Neural cell (in vitro differentiated cells): Measurements from ENCODE around the gene NPSR1. TPM values are rescaled to one million over a fixed set of nuclear protein-coding genes. Genes with fewer than 3 reads are reported as not detected.
A peak's percentile ranks its signal among the peaks of the same experiment; 100 is the strongest.

Source experiments
- H2AFZ ChIP-seq: fragments of 200-600, 300-800 bp; sonication (generic), shearing (Covaris generic); 2 replicates; pipeline ENCODE4 v1.6.0; 2014; ENCODE audit warnings: low read depth, mild to moderate bottlenecking, antibody characterized with exemption, low read length, moderate library complexity
- H3F3A ChIP-seq: fragments of 200-600 bp; shearing (Covaris generic); 2 replicates; pipeline ENCODE4 v1.6.1; 2016; ENCODE audit warnings: mild to moderate bottlenecking, moderate library complexity, mixed read lengths, antibody characterized with exemption, low read length; ENCODE audit not compliant: insufficient read depth, poor library complexity, severe bottlenecking
- H3K27ac ChIP-seq: fragments of 200-600, 300-800 bp; sonication (generic), shearing (Covaris generic); 2 replicates; pipeline ENCODE4 v1.5.1; 2014; ENCODE audit warnings: mild to moderate bottlenecking, low read length, moderate library complexity
- H3K27me3 ChIP-seq: fragments of 300-800, 200-600 bp; sonication (generic), shearing (Covaris generic); 2 replicates; pipeline ENCODE4 v1.6.0; 2014; ENCODE audit warnings: mild to moderate bottlenecking, low read depth, low read length, moderate library complexity; ENCODE audit not compliant: insufficient read depth
- H3K36me3 ChIP-seq: fragments of 300-800, 200-600 bp; sonication (generic), shearing (Covaris generic); 2 replicates; pipeline ENCODE4 v1.5.1; 2014; ENCODE audit warnings: mild to moderate bottlenecking, antibody characterized with exemption, low read length, moderate library complexity; ENCODE audit not compliant: insufficient read depth
- H3K4me2 ChIP-seq: fragments of 300-800, 200-600 bp; sonication (generic), shearing (Covaris generic); 2 replicates; pipeline ENCODE4 v1.6.0; 2014; ENCODE audit warnings: mild to moderate bottlenecking, low read length
- H3K4me3 ChIP-seq: fragments of 300-800, 200-600 bp; sonication (generic), shearing (Covaris generic); 2 replicates; pipeline ENCODE4 v1.5.1; 2014; ENCODE audit warnings: mild to moderate bottlenecking, low read length, moderate library complexity
- H3K79me2 ChIP-seq: fragments of 200-600 bp; shearing (Covaris generic); replicated peaks from 2 replicates; pipeline ENCODE4 v1.6.0; 2014; ENCODE audit warnings: mild to moderate bottlenecking, low read length, moderate library complexity; ENCODE audit not compliant: insufficient read depth
- H3K9ac ChIP-seq: fragments of 300-800, 200-600 bp; sonication (generic), shearing (Covaris generic); 2 replicates; pipeline ENCODE4 v1.6.1; 2016; ENCODE audit warnings: mild to moderate bottlenecking, low read length, mixed read lengths
- H3K9me2 ChIP-seq: fragments of 200-600 bp; shearing (Covaris generic); 2 replicates; pipeline ENCODE4 v1.6.1; 2016; ENCODE audit warnings: mild to moderate bottlenecking, low read length, mixed read lengths; ENCODE audit not compliant: insufficient read depth
- H3K9me3 ChIP-seq: fragments of 200-600, 300-800 bp; sonication (generic), shearing (Covaris generic); 2 replicates; pipeline ENCODE4 v1.6.1; 2016; ENCODE audit warnings: mild to moderate bottlenecking, mixed run types, low read length, moderate library complexity, mixed read lengths
- H4K20me1 ChIP-seq: fragments of 200-600 bp; shearing (Covaris generic); 2 replicates; pipeline ENCODE4 v1.6.1; 2016; ENCODE audit warnings: mild to moderate bottlenecking, mixed run types; ENCODE audit not compliant: insufficient read depth
- EP300 ChIP-seq: fragments of 450-650 bp; conservative IDR thresholded peaks from 2 replicates; pipeline ENCODE4 v1.6.1; 2014; ENCODE audit warnings: antibody characterized with exemption, mild to moderate bottlenecking, moderate library complexity; ENCODE audit not compliant: poor library complexity, severe bottlenecking
- EZH2 ChIP-seq: fragments of 200-600, 300-800 bp; shearing (Covaris generic), sonication (generic); IDR thresholded peaks from 2 replicates; pipeline ENCODE4 v1.6.1; 2014; ENCODE audit warnings: antibody characterized with exemption, low read length, borderline replicate concordance, mild to moderate bottlenecking; ENCODE audit not compliant: insufficient read depth, poor library complexity, severe bottlenecking
- MXI1 ChIP-seq: fragments of 450-650 bp; conservative IDR thresholded peaks from 2 replicates; pipeline ENCODE4 v1.6.1; 2014; ENCODE audit warnings: antibody characterized with exemption, mild to moderate bottlenecking; ENCODE audit not compliant: poor library complexity, severe bottlenecking
- POLR2AphosphoS5 ChIP-seq: IDR thresholded peaks from 2 replicates; pipeline ENCODE4 v1.6.1; 2012
- RAD21 ChIP-seq: fragments of 450-650 bp; conservative IDR thresholded peaks from 2 replicates; pipeline ENCODE4 v1.6.1; 2014; ENCODE audit warnings: antibody characterized with exemption, mild to moderate bottlenecking, moderate library complexity
- SMC3 ChIP-seq: fragments of 450-650 bp; conservative IDR thresholded peaks from 2 replicates; pipeline ENCODE4 v1.6.1; 2014; ENCODE audit warnings: antibody characterized with exemption, mild to moderate bottlenecking, moderate library complexity; ENCODE audit not compliant: poor library complexity
- TAF1 ChIP-seq: IDR thresholded peaks from 2 replicates; pipeline ENCODE4 v1.6.1; 2012; ENCODE audit warnings: low read depth
- polyA plus RNA-seq: library from polyadenylated mRNA; depleted of rRNA; stranded (reverse); fragments of >200 nt; gene quantifications from 2 replicates; pipeline ENCODE4 v1.2.3, GENCODE V29; 2014
- TF ChIP-seq, protein P1 (sequence below): IDR thresholded peaks from 2 replicates; pipeline ENCODE4 v1.6.1; 2012; ENCODE audit warnings: borderline replicate concordance
- TF ChIP-seq, protein P2 (sequence below): fragments of 450-650 bp; IDR thresholded peaks from 2 replicates; pipeline ENCODE4 v1.5.1; 2014; ENCODE audit warnings: antibody characterized with exemption, mild to moderate bottlenecking, moderate library complexity; ENCODE audit not compliant: poor library complexity, severe bottlenecking

Gene NPSR1
- polyA plus RNA-seq, 1 donor from 2014 or later = not detected

DNA sequence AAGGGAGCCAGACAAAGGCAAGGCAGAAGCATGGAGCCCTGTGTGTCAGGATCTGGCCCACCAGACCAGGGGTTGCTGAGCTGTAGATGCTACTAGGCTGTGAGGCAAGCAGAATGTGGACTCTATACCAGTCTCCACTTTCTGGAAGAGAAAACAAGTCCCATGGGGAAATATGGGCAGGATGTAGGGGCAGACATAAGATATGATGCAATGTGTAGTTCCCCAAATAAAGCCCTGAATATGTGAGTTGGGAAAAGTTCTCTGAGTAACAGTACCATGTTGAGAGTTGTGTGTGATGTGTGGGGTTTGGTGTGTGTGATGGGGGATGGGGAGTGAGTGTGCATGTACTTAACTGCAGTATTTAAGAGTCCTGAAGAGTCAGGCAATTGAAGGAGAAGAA, 62.3 kb downstream of the NPSR1 start:
- H2AFZ ChIP-seq = no peak overlapping the region
- no peak overlapping the region for H3K4me2 ChIP-seq
- no peaks in the 10 kb centered on the region for H3F3A ChIP-seq
- H3K79me2 ChIP-seq = no peaks in the 10 kb centered on the region
- TF ChIP-seq TAF1 = no peak
- H3K36me3 ChIP-seq = no peaks in the 10 kb centered on the region
- H3K4me3 ChIP-seq = no peak overlapping the region
- no peaks in the 10 kb centered on the region for H3K27me3 ChIP-seq
- no peaks in the 10 kb centered on the region for H4K20me1 ChIP-seq
- no peaks in the 10 kb centered on the region for H3K9me3 ChIP-seq
- no peaks in the 10 kb centered on the region for H3K9me2 ChIP-seq
- H3K9ac ChIP-seq = no peak overlapping the region
- H3K27ac ChIP-seq = peak overlapping the region; percentile 33

DNA sequence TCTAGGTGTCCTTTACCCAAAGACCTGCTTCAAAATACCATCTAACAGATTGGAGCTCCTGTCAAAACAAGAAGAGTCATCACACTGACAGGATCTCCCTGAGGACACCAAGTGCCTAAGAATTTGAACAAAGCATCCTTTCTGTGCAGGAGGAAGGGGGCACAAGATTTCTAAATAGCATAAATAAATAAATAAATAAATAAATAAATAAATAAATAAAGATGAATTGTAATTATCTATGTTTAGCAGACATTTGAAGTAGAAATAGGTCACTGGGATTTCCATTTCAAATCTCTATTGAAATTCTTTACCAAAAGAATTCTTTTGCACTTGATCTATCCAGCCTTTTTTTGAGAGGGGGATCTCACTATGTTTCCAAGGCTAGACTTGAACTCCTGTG, 65.3 kb downstream of the NPSR1 start:
- H3K4me3 ChIP-seq = no peak overlapping the region
- no peaks in the 10 kb centered on the region for H3K79me2 ChIP-seq
- no peaks in the 10 kb centered on the region for H3K36me3 ChIP-seq
- no peaks in the 10 kb centered on the region for H4K20me1 ChIP-seq
- no peak overlapping the region for H3K9ac ChIP-seq
- no peak overlapping the region for H3K4me2 ChIP-seq
- no peak overlapping the region for H3K27ac ChIP-seq
- TF ChIP-seq POLR2AphosphoS5 (peak; percentile 43), TAF1 (no peak)
- H3K27me3 ChIP-seq = no peaks in the 10 kb centered on the region
- H3K9me3 ChIP-seq = no peaks in the 10 kb centered on the region
- no peaks in the 10 kb centered on the region for H3F3A ChIP-seq
- H2AFZ ChIP-seq = no peak overlapping the region
- no peaks in the 10 kb centered on the region for H3K9me2 ChIP-seq

DNA sequence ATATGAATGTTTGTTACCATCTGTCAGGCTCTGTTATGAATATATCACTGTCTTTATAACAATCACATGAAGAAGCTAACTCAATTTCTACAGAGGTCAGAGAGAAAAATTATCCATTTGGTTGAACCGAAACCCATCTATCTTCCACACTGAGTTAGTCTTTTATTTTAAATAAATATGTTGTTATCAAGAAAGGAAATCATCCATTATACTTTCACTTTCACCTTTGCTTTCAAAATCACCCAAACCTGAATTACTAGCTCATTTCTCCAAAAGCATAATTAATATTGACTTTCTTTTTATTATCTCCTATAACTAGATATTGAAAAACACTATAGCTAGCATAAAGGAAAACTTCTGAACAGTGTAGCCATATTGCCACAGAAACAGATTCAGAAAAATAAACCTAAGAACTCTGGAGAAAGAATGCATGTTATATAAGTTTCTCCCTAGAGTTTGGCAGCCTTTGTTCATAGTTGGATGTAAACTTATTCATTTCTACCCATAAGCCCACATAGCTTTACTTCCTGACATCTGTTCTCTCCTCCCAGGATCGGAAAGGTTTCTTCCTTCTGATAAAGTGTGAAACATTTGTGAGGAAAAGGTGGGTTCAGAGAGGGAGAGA, 66.0 kb downstream of the NPSR1 start:
- Histone ChIP-seq H3F3A (no peaks in the 10 kb centered on the region), H3K79me2 (no peaks in the 10 kb centered on the region), H4K20me1 (no peaks in the 10 kb centered on the region), H3K4me2 (no peak overlapping the region), H3K27ac (no peak overlapping the region), H3K9me2 (no peaks in the 10 kb centered on the region), H3K27me3 (no peaks in the 10 kb centered on the region), H2AFZ (no peak overlapping the region), H3K4me3 (no peak overlapping the region), H3K36me3 (no peaks in the 10 kb centered on the region), H3K9me3 (no peaks in the 10 kb centered on the region), H3K9ac (no peak overlapping the region)
- TF ChIP-seq RAD21 (no peak), POLR2AphosphoS5 (no peak), TAF1 (no peak), MXI1 (no peak), EZH2 (no peak), EP300 (no peak), SMC3 (no peak)
- TF ChIP-seq, protein P1, sequence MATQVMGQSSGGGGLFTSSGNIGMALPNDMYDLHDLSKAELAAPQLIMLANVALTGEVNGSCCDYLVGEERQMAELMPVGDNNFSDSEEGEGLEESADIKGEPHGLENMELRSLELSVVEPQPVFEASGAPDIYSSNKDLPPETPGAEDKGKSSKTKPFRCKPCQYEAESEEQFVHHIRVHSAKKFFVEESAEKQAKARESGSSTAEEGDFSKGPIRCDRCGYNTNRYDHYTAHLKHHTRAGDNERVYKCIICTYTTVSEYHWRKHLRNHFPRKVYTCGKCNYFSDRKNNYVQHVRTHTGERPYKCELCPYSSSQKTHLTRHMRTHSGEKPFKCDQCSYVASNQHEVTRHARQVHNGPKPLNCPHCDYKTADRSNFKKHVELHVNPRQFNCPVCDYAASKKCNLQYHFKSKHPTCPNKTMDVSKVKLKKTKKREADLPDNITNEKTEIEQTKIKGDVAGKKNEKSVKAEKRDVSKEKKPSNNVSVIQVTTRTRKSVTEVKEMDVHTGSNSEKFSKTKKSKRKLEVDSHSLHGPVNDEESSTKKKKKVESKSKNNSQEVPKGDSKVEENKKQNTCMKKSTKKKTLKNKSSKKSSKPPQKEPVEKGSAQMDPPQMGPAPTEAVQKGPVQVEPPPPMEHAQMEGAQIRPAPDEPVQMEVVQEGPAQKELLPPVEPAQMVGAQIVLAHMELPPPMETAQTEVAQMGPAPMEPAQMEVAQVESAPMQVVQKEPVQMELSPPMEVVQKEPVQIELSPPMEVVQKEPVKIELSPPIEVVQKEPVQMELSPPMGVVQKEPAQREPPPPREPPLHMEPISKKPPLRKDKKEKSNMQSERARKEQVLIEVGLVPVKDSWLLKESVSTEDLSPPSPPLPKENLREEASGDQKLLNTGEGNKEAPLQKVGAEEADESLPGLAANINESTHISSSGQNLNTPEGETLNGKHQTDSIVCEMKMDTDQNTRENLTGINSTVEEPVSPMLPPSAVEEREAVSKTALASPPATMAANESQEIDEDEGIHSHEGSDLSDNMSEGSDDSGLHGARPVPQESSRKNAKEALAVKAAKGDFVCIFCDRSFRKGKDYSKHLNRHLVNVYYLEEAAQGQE = no peak
- TF ChIP-seq, protein P2, sequence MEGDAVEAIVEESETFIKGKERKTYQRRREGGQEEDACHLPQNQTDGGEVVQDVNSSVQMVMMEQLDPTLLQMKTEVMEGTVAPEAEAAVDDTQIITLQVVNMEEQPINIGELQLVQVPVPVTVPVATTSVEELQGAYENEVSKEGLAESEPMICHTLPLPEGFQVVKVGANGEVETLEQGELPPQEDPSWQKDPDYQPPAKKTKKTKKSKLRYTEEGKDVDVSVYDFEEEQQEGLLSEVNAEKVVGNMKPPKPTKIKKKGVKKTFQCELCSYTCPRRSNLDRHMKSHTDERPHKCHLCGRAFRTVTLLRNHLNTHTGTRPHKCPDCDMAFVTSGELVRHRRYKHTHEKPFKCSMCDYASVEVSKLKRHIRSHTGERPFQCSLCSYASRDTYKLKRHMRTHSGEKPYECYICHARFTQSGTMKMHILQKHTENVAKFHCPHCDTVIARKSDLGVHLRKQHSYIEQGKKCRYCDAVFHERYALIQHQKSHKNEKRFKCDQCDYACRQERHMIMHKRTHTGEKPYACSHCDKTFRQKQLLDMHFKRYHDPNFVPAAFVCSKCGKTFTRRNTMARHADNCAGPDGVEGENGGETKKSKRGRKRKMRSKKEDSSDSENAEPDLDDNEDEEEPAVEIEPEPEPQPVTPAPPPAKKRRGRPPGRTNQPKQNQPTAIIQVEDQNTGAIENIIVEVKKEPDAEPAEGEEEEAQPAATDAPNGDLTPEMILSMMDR = no peak
